K562 (cell line): ENCODE measurements around the gene RNF180. TPM values are rescaled to one million over a fixed set of nuclear protein-coding genes. Genes with fewer than 3 reads are reported as not detected.

Experiments
- ATAC-seq: fragments of 200-7000 bp; cut with Tn5 transposase; 3 replicates; pipeline ENCODE4 v1.9.1; 2020; ENCODE audit warnings: moderate library complexity
- BruUV-seq: library from RNA; stranded (reverse); fragments of 400-500 nt; replicated peaks from 2 replicates; lab custom pipeline; 2021; lab: Mats Ljungman, UMichigan
- CTCF ChIA-PET: fragments of 300-600 bp; formaldehyde crosslinking; extraction: SDS; loops from one replicate; lab custom pipeline; 2021; ENCODE audit warnings: low intra/inter-chr PET ratio; lab: Yijun Ruan, JAX
- POLR2A ChIA-PET: fragments of 300-600, 350-650 bp; sonication (Branson Sonifier 250); formaldehyde crosslinking; extraction: SDS; loops from one replicate; lab custom pipeline; 2021; ENCODE audit warnings: antibody characterized with exemption, inconsistent platforms; lab: Yijun Ruan, JAX
- DNase-seq, 4 experiments: peaks; one replicate each; pipeline versions ENCODE4 v3.0.0 to v3.0.0-alpha.2; 2011 to 2018; ENCODE audit warnings: low spot score in 3 of 4, mixed read lengths in 3 of 4; ENCODE audit errors: extremely low read depth in 1 of 4
- FAIRE-seq: peaks from 2 replicates; lab custom pipeline; 2011; peaks lifted over from hg19 to GRCh38; lab: Jason Lieb, UNC
- H2AFZ ChIP-seq: 2 replicates; pipeline ENCODE4 v1.6.0; 2011; ENCODE audit warnings: low read depth, low read length, control low read depth, inconsistent platforms
- H3K27ac ChIP-seq: fragments of 200-600 bp; 3 replicates; pipeline ENCODE4 v1.8.0; 2011; ENCODE audit warnings: low read depth, mild to moderate bottlenecking, control low read depth, inconsistent platforms, low read length, moderate library complexity, mixed read lengths; ENCODE audit errors: extremely low read depth
- H3K27me3 ChIP-seq, 2 experiments: fragments of 300-600 bp in 1 of 2; 2 replicates in 1 of 2; 3 replicates in 1 of 2; pipeline versions ENCODE4 v1.6.0 to v1.8.0; 2011; ENCODE audit warnings: inconsistent platforms in 2 of 2, low read length in 2 of 2, mild to moderate bottlenecking in 1 of 2, mixed read lengths in 1 of 2, moderate library complexity in 1 of 2; ENCODE audit not compliant: control insufficient read depth in 2 of 2, insufficient read depth in 2 of 2
- H3K36me3 ChIP-seq: fragments of 300-600 bp; 3 replicates; pipeline ENCODE4 v1.8.0; 2011; ENCODE audit warnings: mild to moderate bottlenecking, low read length, inconsistent platforms; ENCODE audit not compliant: control insufficient read depth, insufficient read depth
- H3K4me1 ChIP-seq, 2 experiments: fragments of 200-600 bp in 1 of 2; replicated peaks in 1 of 2; 2 replicates in 1 of 2; 3 replicates in 1 of 2; pipeline versions ENCODE4 v1.5.1 to v1.8.0; 2011; ENCODE audit warnings: inconsistent platforms in 2 of 2, low read length in 2 of 2, mild to moderate bottlenecking in 1 of 2, mixed read lengths in 1 of 2, moderate library complexity in 1 of 2; ENCODE audit not compliant: control insufficient read depth in 2 of 2, insufficient read depth in 2 of 2
- H3K4me2 ChIP-seq: 2 replicates; pipeline ENCODE4 v1.6.1; 2011; ENCODE audit warnings: low read length, control low read depth, inconsistent platforms, mixed read lengths; ENCODE audit not compliant: insufficient read depth
- H3K4me3 ChIP-seq: fragments of 200-600 bp; sonication (generic), shearing (Covaris generic); 2 replicates; pipeline ENCODE4 v1.5.1; 2016; ENCODE audit warnings: control low read depth, inconsistent platforms
- H3K79me2 ChIP-seq: fragments of 200-600 bp; 3 replicates; pipeline ENCODE4 v1.8.0; 2011; ENCODE audit warnings: low read length, inconsistent platforms; ENCODE audit not compliant: control insufficient read depth, insufficient read depth
- H3K9ac ChIP-seq, 2 experiments: 2 replicates each; pipeline versions ENCODE4 v1.6.0 to v1.6.1; 2011; ENCODE audit warnings: low read depth in 2 of 2, low read length in 2 of 2, control low read depth in 1 of 2, inconsistent platforms in 1 of 2, mild to moderate bottlenecking in 1 of 2, mixed read lengths in 1 of 2; ENCODE audit not compliant: insufficient read depth in 1 of 2
- H3K9me1 ChIP-seq: one replicate; pipeline ENCODE4 v1.6.0; 2011; ENCODE audit warnings: inconsistent platforms, mild to moderate bottlenecking, low read length, moderate library complexity; ENCODE audit not compliant: control insufficient read depth, insufficient read depth
- H3K9me3 ChIP-seq: replicated peaks from 2 replicates; pipeline ENCODE4 v1.5.1; 2011; ENCODE audit warnings: low read depth, low read length, inconsistent platforms; ENCODE audit not compliant: control insufficient read depth, insufficient read depth
- H4K20me1 ChIP-seq: replicated peaks from 2 replicates; pipeline ENCODE4 v1.6.1; 2011; ENCODE audit warnings: low read length, inconsistent platforms, mixed read lengths; ENCODE audit not compliant: control insufficient read depth, insufficient read depth
- NR2C1 ChIP-seq, 2 experiments: fragments of 450-650 bp; IDR thresholded peaks; 2 replicates each; pipeline ENCODE4 v1.6.1; 2017; ENCODE audit warnings: mild to moderate bottlenecking in 2 of 2, antibody characterized with exemption in 1 of 2, inconsistent platforms in 1 of 2, missing compliant biosample characterization in 1 of 2, missing genetic modification characterization in 1 of 2
- POLR2H ChIP-seq: IDR thresholded peaks from 2 replicates; pipeline ENCODE4 v1.6.1; 2016; ENCODE audit warnings: missing genetic modification characterization, low read depth, mild to moderate bottlenecking, control low read depth, missing compliant biosample characterization, moderate library complexity
- PTRF ChIP-seq: fragments of 450-650 bp; IDR thresholded peaks from 2 replicates; pipeline ENCODE4 v1.6.1; 2016; ENCODE audit warnings: mild to moderate bottlenecking, missing genetic modification characterization, missing compliant biosample characterization
- SMAD3 ChIP-seq: fragments of 450-650 bp; formaldehyde crosslinking; conservative IDR thresholded peaks from 2 replicates; pipeline ENCODE4 v1.4.0; 2020; ENCODE audit warnings: mild to moderate bottlenecking
- SMAD4 ChIP-seq: fragments of 250-450 bp; sonication (Bioruptor Pico); conservative IDR thresholded peaks from 2 replicates; pipeline ENCODE4 v1.8.0; 2021; ENCODE audit warnings: inconsistent platforms, mild to moderate bottlenecking, moderate library complexity
- ZNF212 ChIP-seq: fragments of 450-650 bp; formaldehyde crosslinking; IDR thresholded peaks from 2 replicates; pipeline ENCODE4 v1.4.0; 2020; ENCODE audit warnings: mild to moderate bottlenecking
- WGBS: fragments of 100-300 bp; shearing (Covaris generic); methylation state at CpG from one replicate; pipeline ENCODE4 v1.1.6; 2016; ENCODE audit warnings: low coverage, mixed read lengths; ENCODE audit not compliant: insufficient coverage; ENCODE audit errors: missing lambda C conversion rate; 5-methylcytosine and 5-hydroxymethylcytosine counted together
- in situ Hi-C: fragments of 300-500 bp; cut with MboI; formaldehyde crosslinking; loops from 4 replicates; pipeline ENCODE4 v1.15.0; 2018; ENCODE audit warnings: inconsistent platforms, mixed read lengths
- intact Hi-C: fragments of 100-400 bp; cut with micrococcal nuclease; formaldehyde crosslinking; loops from 2 replicates; pipeline ENCODE4 v1.14.2; 2022
- polyA plus RNA-seq, 8 experiments: library from polyadenylated mRNA; depleted of rRNA in 4 of 8; stranded (reverse) in 5 of 8; unstranded in 3 of 8; fragments of >200 nt; fragmentation: Nextera tagmentation in 2 of 8; fragmentation: Illumina TruSeq in 1 of 8; extraction: Ambion mirVana in 2 of 8; extraction: Trizol in 1 of 8; gene quantifications; 2 replicates each; pipeline versions ENCODE4 v1.2.1 to v1.2.3, GENCODE V29; 2011 to 2014; ENCODE audit warnings: inconsistent platforms in 1 of 8, missing spikeins in 1 of 8
- total RNA-seq, 7 experiments: library from RNA; depleted of rRNA in 6 of 7; stranded (reverse); fragments of >200 nt in 6 of 7; fragmentation: Illumina TruSeq in 2 of 7; extraction: Trizol in 2 of 7; gene quantifications; 2 replicates each; pipeline versions ENCODE4 v1.2.1 to v1.2.3, GENCODE V29; 2011 to 2021; ENCODE audit warnings: low replicate concordance in 1 of 7
- TF ChIP-seq, protein P1 (sequence below): IDR thresholded peaks from 2 replicates; pipeline ENCODE4 v1.6.1; 2014; ENCODE audit warnings: antibody characterized with exemption
- TF ChIP-seq, protein P2 (sequence below): fragments of 450-650 bp; IDR thresholded peaks from 2 replicates; pipeline ENCODE4 v1.6.1; 2016; ENCODE audit warnings: low read depth

The RNF180 gene
- total and polyA plus RNA-seq, 9 of the 15 experiments (the other 6 are each of a cell fraction or from before 2014, with no cell fraction given) = 0.05 TPM; not detected in 8

DNA sequence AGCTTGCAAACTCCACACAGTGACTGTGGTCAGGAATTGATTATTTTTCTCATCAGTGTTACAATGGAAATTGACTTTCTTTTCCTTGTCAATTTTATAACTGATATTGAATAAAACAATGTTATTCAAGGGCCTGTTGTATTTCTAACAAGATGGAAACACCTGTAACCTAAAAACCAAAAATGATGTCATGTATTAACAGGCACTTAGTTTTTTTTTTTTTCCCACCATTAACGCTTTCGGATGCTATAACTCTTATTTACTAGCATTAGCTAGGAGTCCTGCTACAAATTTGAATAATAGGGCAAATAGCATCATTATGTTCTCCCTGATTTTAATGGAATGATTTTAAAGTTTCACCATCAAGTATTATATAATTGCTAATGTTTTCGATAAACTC lies 30.3 kb downstream of the RNF180 start:
- no peak overlapping the region for H3K4me2 ChIP-seq
- no peaks in the 10 kb centered on the region for H3K9me3 ChIP-seq
- no peaks in the 10 kb centered on the region for H3K36me3 ChIP-seq
- H2AFZ ChIP-seq = no peak overlapping the region
- H3K4me1 ChIP-seq = no peaks in the 10 kb centered on the region
- no peaks in the 10 kb centered on the region for H3K9me1 ChIP-seq
- WGBS = 0% methylated on average over 3 of the region's 3 CpGs
- POLR2A ChIA-PET = interaction anchor here (0.6 kb wide), 1 partner anchor 19 kb away, joined by 3 read pairs; no protein-coding TSS in a partner anchor
- H3K27ac ChIP-seq = no peak overlapping the region
- no peaks in the 10 kb centered on the region for H4K20me1 ChIP-seq
- H3K9ac ChIP-seq = no peak overlapping the region
- ATAC-seq (no peak), DNase-seq (no peak), FAIRE-seq (no peak)
- intact Hi-C loops = no loop called here
- no peak overlapping the region for H3K4me3 ChIP-seq
- CTCF ChIA-PET = no interaction called here
- no peaks in the 10 kb centered on the region for H3K79me2 ChIP-seq
- H3K27me3 ChIP-seq = no peaks in the 10 kb centered on the region
- in situ Hi-C loops = no loop called here
- BruUV-seq = no TSS peak
- TF ChIP-seq, protein P1, sequence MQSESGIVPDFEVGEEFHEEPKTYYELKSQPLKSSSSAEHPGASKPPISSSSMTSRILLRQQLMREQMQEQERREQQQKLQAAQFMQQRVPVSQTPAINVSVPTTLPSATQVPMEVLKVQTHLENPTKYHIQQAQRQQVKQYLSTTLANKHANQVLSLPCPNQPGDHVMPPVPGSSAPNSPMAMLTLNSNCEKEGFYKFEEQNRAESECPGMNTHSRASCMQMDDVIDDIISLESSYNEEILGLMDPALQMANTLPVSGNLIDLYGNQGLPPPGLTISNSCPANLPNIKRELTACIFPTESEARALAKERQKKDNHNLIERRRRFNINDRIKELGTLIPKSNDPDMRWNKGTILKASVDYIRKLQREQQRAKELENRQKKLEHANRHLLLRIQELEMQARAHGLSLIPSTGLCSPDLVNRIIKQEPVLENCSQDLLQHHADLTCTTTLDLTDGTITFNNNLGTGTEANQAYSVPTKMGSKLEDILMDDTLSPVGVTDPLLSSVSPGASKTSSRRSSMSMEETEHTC = no peak
- TF ChIP-seq NR2C1 (IDR thresholded peaks at IDR 0.05) (no peak), NR2C1 (tag; IDR thresholded peaks at IDR 0.05) (no peak), POLR2H (tag) (no peak), PTRF (no peak), SMAD4 (CRISPR knock-in tag) (no peak), ZNF212 (CRISPR knock-in tag) (no peak), SMAD3 (CRISPR knock-in tag) (no peak)
- TF ChIP-seq, protein P2, sequence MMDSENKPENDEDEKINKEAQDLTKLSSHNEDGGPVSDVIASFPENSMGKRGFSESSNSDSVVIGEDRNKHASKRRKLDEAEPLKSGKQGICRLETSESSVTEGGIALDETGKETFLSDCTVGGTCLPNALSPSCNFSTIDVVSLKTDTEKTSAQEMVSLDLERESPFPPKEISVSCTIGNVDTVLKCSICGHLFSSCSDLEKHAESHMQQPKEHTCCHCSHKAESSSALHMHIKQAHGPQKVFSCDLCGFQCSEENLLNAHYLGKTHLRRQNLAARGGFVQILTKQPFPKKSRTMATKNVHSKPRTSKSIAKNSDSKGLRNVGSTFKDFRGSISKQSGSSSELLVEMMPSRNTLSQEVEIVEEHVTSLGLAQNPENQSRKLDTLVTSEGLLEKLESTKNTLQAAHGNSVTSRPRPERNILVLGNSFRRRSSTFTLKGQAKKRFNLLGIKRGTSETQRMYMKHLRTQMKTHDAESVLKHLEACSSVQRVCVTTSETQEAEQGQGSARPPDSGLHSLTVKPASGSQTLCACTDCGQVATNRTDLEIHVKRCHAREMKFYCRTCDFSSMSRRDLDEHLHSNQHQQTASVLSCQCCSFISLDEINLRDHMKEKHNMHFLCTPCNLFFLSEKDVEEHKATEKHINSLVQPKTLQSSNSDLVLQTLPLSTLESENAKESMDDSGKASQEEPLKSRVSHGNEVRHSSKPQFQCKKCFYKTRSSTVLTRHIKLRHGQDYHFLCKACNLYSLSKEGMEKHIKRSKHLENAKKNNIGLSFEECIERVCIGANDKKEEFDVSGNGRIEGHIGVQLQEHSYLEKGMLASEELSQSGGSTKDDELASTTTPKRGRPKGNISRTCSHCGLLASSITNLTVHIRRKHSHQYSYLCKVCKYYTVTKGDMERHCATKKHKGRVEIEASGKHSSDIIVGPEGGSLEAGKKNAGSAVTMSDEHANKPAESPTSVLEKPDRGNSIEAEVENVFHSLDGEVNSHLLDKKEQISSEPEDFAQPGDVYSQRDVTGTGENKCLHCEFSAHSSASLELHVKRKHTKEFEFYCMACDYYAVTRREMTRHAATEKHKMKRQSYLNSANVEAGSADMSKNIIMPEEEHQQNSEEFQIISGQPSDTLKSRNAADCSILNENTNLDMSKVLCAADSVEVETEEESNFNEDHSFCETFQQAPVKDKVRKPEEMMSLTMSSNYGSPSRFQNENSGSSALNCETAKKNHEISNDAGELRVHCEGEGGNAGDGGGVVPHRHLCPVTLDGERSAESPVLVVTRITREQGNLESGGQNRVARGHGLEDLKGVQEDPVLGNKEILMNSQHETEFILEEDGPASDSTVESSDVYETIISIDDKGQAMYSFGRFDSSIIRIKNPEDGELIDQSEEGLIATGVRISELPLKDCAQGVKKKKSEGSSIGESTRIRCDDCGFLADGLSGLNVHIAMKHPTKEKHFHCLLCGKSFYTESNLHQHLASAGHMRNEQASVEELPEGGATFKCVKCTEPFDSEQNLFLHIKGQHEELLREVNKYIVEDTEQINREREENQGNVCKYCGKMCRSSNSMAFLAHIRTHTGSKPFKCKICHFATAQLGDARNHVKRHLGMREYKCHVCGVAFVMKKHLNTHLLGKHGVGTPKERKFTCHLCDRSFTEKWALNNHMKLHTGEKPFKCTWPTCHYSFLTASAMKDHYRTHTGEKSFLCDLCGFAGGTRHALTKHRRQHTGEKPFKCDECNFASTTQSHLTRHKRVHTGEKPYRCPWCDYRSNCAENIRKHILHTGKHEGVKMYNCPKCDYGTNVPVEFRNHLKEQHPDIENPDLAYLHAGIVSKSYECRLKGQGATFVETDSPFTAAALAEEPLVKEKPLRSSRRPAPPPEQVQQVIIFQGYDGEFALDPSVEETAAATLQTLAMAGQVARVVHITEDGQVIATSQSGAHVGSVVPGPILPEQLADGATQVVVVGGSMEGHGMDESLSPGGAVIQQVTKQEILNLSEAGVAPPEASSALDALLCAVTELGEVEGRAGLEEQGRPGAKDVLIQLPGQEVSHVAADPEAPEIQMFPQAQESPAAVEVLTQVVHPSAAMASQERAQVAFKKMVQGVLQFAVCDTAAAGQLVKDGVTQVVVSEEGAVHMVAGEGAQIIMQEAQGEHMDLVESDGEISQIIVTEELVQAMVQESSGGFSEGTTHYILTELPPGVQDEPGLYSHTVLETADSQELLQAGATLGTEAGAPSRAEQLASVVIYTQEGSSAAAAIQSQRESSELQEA = no peak
